ENCODE data around the gene G6PD.
A peak's percentile ranks its signal among the peaks of the same experiment; 100 is the strongest.

G6PD gene

GRCh38 chrX:154488336-154489075 is 58.1 kb downstream of the G6PD start:
- Histone ChIP-seq H3K36me3 (replicated peaks) (no peaks in the 10 kb centered on the region), H3K4me3 (ENCODE audit: low read depth, low read length) (no peak overlapping the region), H3K27ac (no peak overlapping the region), H3K27me3 (replicated peaks) (no peaks in the 10 kb centered on the region)
- in situ Hi-C loops (cut with HindIII; ENCODE audit: low pct_ligation_motif_present, low sequenced_read_pairs): no loop called here
- TF ChIP-seq, protein P1, sequence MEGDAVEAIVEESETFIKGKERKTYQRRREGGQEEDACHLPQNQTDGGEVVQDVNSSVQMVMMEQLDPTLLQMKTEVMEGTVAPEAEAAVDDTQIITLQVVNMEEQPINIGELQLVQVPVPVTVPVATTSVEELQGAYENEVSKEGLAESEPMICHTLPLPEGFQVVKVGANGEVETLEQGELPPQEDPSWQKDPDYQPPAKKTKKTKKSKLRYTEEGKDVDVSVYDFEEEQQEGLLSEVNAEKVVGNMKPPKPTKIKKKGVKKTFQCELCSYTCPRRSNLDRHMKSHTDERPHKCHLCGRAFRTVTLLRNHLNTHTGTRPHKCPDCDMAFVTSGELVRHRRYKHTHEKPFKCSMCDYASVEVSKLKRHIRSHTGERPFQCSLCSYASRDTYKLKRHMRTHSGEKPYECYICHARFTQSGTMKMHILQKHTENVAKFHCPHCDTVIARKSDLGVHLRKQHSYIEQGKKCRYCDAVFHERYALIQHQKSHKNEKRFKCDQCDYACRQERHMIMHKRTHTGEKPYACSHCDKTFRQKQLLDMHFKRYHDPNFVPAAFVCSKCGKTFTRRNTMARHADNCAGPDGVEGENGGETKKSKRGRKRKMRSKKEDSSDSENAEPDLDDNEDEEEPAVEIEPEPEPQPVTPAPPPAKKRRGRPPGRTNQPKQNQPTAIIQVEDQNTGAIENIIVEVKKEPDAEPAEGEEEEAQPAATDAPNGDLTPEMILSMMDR (IDR thresholded peaks at IDR 0.05; ENCODE audit: low read depth, low read length, missing control alignments): no peak
- DNase-seq: no peak

- no peaks in the 10 kb centered on the region for H3K27me3 ChIP-seq (replicated peaks)
- no peaks in the 10 kb centered on the region for H3K36me3 ChIP-seq (replicated peaks)
- H3K27ac ChIP-seq: no peak overlapping the region
- TF ChIP-seq, protein P1 (IDR thresholded peaks at IDR 0.05; ENCODE audit: low read depth, low read length, missing control alignments): no peak
- no peak overlapping the region for H3K4me3 ChIP-seq (ENCODE audit: low read depth, low read length)
- in situ Hi-C loops (cut with HindIII; ENCODE audit: low pct_ligation_motif_present, low sequenced_read_pairs): no loop called here
- DNase-seq: no peak
Measured at GRCh38 chrX:154487518-154488290, 58.9 kb downstream of the G6PD start.

- TF ChIP-seq, protein P1 (IDR thresholded peaks at IDR 0.05; ENCODE audit: low read depth, low read length, missing control alignments): no peak
- Histone ChIP-seq H3K27me3 (replicated peaks) (no peaks in the 10 kb centered on the region), H3K4me3 (ENCODE audit: low read depth, low read length) (peak within 1 kb of the TSS; percentile 60), H3K36me3 (replicated peaks) (no peaks in the 10 kb centered on the region), H3K27ac (peak within 1 kb of the TSS; percentile 23)
- no peak for DNase-seq
- in situ Hi-C loops (cut with HindIII; ENCODE audit: low pct_ligation_motif_present, low sequenced_read_pairs): no loop called here
Measured at GRCh38 chrX:154486396-154487207, 60.0 kb downstream of the G6PD start, which contains the start of gene UBL4A. Gene UBL4A, minus strand, starts transcription at chrX:154486615. Its CDS starts 31 bp downstream, at chrX:154486584.

DNA sequence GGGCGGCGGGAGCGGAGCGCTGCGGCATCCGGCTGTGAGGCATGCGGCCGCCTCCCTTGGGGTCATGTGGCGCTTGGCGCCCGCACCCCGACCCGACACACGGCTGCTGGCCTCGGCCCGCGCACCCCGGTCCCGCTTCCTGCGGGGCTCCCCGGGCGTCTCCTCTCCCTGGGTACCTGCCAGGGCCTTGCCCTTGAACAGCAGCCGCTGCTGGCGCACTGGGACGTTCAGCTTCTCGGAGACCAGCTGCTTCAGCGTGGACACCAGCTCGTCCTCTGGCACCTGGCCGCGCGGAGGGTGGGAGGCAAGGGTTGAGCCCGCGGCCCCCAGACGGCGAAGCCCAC is 60.6 kb downstream of the G6PD start:
- DNase-seq: no peak
- Histone ChIP-seq H3K27ac (peak overlapping the region; percentile 23), H3K4me3 (ENCODE audit: low read depth, low read length) (peak overlapping the region; percentile 60), H3K36me3 (replicated peaks) (no peaks in the 10 kb centered on the region), H3K27me3 (replicated peaks) (no peaks in the 10 kb centered on the region)
- TF ChIP-seq, protein P1 (IDR thresholded peaks at IDR 0.05; ENCODE audit: low read depth, low read length, missing control alignments): no peak
- in situ Hi-C loops (cut with HindIII; ENCODE audit: low pct_ligation_motif_present, low sequenced_read_pairs): no loop called here

DNA sequence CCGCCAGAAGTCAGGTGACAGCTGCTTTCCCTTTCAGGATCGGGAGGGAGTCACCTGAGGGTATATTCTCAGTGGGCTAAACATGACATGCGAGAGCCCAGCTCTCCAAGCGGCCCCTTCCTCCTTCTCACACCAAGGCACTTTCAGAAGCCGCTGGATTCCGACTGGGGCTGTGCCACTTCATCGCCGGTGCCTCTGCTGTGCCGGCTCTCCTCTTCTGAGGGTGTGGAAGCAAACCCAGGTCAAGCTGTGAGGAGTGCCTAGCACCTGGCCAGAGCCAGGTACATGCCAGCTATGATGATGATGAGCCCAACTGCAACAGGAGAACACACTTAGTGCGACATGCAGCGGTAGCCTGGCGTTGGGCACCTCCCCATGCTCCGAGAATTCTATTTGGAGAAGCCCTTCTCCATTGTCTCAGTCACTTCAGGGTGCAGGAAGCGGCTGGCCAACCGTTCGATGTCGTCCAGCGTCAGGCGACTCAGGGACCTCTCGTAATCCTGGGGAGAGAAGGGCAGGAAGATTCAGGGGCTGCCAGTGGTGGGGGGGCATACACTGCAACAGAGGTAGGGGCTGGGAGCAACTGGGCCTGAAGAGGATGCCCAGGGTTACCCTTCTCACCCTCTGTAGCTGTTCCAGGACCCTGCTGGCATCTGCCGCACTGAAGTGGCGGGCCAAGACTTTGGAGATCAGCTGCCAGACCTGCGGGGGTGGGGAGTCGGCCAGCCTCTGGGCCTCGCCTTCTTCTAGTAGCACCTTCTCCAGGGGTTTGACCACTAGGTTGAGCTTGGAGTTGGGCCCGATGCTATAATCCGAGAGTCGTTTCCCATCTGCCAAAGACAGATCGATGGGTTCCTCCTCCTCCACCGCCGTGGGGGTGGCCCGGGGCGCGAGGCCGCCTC is 61.2 kb downstream of the G6PD start:
- Histone ChIP-seq H3K27me3 (replicated peaks) (no peaks in the 10 kb centered on the region), H3K4me3 (ENCODE audit: low read depth, low read length) (peak overlapping the region; percentile 60), H3K27ac (no peak overlapping the region), H3K36me3 (replicated peaks) (no peaks in the 10 kb centered on the region)
- TF ChIP-seq, protein P1 (IDR thresholded peaks at IDR 0.05; ENCODE audit: low read depth, low read length, missing control alignments): no peak
- in situ Hi-C loops (cut with HindIII; ENCODE audit: low pct_ligation_motif_present, low sequenced_read_pairs): no loop called here
- no peak for DNase-seq

Data from brain microvascular endothelial cell (primary cell).